ENCODE results near the gene CHCHD4.

DNA sequence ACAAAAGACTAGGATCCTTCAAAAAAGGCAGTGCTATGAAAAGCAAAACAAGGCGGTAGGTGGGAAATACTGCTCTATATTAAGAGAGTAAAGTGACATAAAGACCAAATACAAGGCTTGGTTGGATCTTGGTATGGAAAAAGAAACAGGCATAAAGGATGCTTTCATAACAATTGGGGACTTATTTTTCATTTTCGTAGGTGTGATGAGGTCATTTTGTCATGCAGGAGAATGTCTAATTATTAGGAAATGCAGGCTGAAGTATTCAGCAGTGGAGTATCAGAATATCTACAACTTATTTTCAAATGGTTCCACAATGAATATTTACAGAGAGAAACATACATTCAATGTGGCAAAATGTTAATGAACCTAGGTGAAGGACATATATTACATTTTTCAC, 44.8 kb upstream of the CHCHD4 start:
- TF ChIP-seq, protein P1, sequence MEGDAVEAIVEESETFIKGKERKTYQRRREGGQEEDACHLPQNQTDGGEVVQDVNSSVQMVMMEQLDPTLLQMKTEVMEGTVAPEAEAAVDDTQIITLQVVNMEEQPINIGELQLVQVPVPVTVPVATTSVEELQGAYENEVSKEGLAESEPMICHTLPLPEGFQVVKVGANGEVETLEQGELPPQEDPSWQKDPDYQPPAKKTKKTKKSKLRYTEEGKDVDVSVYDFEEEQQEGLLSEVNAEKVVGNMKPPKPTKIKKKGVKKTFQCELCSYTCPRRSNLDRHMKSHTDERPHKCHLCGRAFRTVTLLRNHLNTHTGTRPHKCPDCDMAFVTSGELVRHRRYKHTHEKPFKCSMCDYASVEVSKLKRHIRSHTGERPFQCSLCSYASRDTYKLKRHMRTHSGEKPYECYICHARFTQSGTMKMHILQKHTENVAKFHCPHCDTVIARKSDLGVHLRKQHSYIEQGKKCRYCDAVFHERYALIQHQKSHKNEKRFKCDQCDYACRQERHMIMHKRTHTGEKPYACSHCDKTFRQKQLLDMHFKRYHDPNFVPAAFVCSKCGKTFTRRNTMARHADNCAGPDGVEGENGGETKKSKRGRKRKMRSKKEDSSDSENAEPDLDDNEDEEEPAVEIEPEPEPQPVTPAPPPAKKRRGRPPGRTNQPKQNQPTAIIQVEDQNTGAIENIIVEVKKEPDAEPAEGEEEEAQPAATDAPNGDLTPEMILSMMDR (conservative IDR thresholded peaks at IDR 0.05 in 1 of 2, IDR thresholded peaks at IDR 0.05 in 1 of 2; ENCODE audit: extremely low read depth in 1 of 2, insufficient read depth in 1 of 2, low read depth in 1 of 2, low read length in 2 of 2) = no peak
- TF ChIP-seq EZH2 (IDR thresholded peaks at IDR 0.05; ENCODE audit: borderline replicate concordance, low read length) = no peak

All from mammary epithelial cell (primary cell).